GM11168 (cell line): ENCODE measurements around the gene NRXN3.
"Not testable (repeated sequence)": the region's sequence is repeated elsewhere in the genome, so short reads cannot be mapped to it uniquely, and the experiment has no call there.

Experiments
- in situ Hi-C: fragments of 300-500 bp; cut with MboI; formaldehyde crosslinking; loops from one replicate; pipeline ENCODE4 v1.12.0; 2022; ENCODE audit warnings: low sequenced_read_pairs; ENCODE audit not compliant: unreplicated experiment

The NRXN3 gene

GRCh38 chr14:78450669-78451318 is 280.6 kb downstream of the NRXN3 start:
- in situ Hi-C loops = loop anchor here (10.0 kb wide), 1 partner anchor 134 kb away; no protein-coding TSS in a partner anchor

- in situ Hi-C loops = loop anchor here (10.0 kb wide), 1 partner anchor 133 kb away; no protein-coding TSS in a partner anchor
Measured at GRCh38 chr14:78451319-78451695, 281.1 kb downstream of the NRXN3 start.

- in situ Hi-C loops = loop anchor here (10.0 kb wide), 1 partner anchor 129 kb away; no protein-coding TSS in a partner anchor
Measured at GRCh38 chr14:78455896-78456435, 285.8 kb downstream of the NRXN3 start.

GRCh38 chr14:78469947-78470346 is 299.8 kb downstream of the NRXN3 start:
- in situ Hi-C loops = no loop called here

- in situ Hi-C loops = no loop called here
Measured at GRCh38 chr14:78479127-78479780, 309.1 kb downstream of the NRXN3 start.

- in situ Hi-C loops = no loop called here
Measured at GRCh38 chr14:78484028-78484427, 313.9 kb downstream of the NRXN3 start.

GRCh38 chr14:78486081-78486480 is 315.9 kb downstream of the NRXN3 start:
- in situ Hi-C loops = no loop called here

GRCh38 chr14:78486621-78487020 is 316.4 kb downstream of the NRXN3 start:
- in situ Hi-C loops = no loop called here

GRCh38 chr14:78487573-78487972 is 317.4 kb downstream of the NRXN3 start:
- in situ Hi-C loops = not testable (repeated sequence)

GRCh38 chr14:78488938-78489337 is 318.8 kb downstream of the NRXN3 start:
- in situ Hi-C loops = no loop called here

GRCh38 chr14:78491048-78491447 is 320.9 kb downstream of the NRXN3 start:
- in situ Hi-C loops = no loop called here

GRCh38 chr14:78498062-78498595 is 328.0 kb downstream of the NRXN3 start:
- in situ Hi-C loops = no loop called here

GRCh38 chr14:78501909-78502308 is 331.7 kb downstream of the NRXN3 start:
- in situ Hi-C loops = no loop called here

- in situ Hi-C loops = no loop called here
Measured at GRCh38 chr14:78508023-78508422, 337.9 kb downstream of the NRXN3 start.

GRCh38 chr14:78509516-78509915 is 339.3 kb downstream of the NRXN3 start:
- in situ Hi-C loops = no loop called here

- in situ Hi-C loops = no loop called here
Measured at GRCh38 chr14:78512021-78512420, 341.8 kb downstream of the NRXN3 start.

- in situ Hi-C loops = no loop called here
Measured at GRCh38 chr14:78519863-78520262, 349.7 kb downstream of the NRXN3 start.

GRCh38 chr14:78524196-78524595 is 354.0 kb downstream of the NRXN3 start:
- in situ Hi-C loops = no loop called here

GRCh38 chr14:78524766-78525165 is 354.6 kb downstream of the NRXN3 start:
- in situ Hi-C loops = no loop called here

- in situ Hi-C loops = no loop called here
Measured at GRCh38 chr14:78530078-78530477, 359.9 kb downstream of the NRXN3 start.

GRCh38 chr14:78534141-78534540 is 364.0 kb downstream of the NRXN3 start:
- in situ Hi-C loops = no loop called here
